WERI-Rb-1 (cell line): ENCODE results near the gene FBXO24.

ENCODE experiments used
- DNase-seq: peaks from one replicate; pipeline ENCODE4 v3.0.0-alpha.2; 2020
- H3K27ac ChIP-seq: fragments of 250-450 bp; sonication (Bioruptor Pico); 2 replicates; pipeline ENCODE4 v1.5.1; 2020; ENCODE audit warnings: mild to moderate bottlenecking, moderate library complexity
- H3K27me3 ChIP-seq: fragments of 250-450 bp; sonication (Bioruptor Pico); 2 replicates; pipeline ENCODE4 v1.5.1; 2021; ENCODE audit warnings: mild to moderate bottlenecking, low read depth, moderate library complexity; ENCODE audit not compliant: insufficient read depth, severe bottlenecking
- H3K36me3 ChIP-seq: fragments of 250-450 bp; sonication (Bioruptor Pico); 2 replicates; pipeline ENCODE4 v1.5.1; 2020; ENCODE audit warnings: mild to moderate bottlenecking, moderate library complexity
- H3K4me3 ChIP-seq: 2 replicates; pipeline ENCODE4 v1.5.1; 2011; ENCODE audit warnings: low read depth, mild to moderate bottlenecking, control low read depth, low read length
- H3K9me3 ChIP-seq: fragments of 250-450 bp; sonication (Bioruptor Pico); 2 replicates; pipeline ENCODE4 v1.5.1; 2021; ENCODE audit warnings: mild to moderate bottlenecking, moderate library complexity; ENCODE audit not compliant: severe bottlenecking
- CTCF ChIP-seq: IDR thresholded peaks from 2 replicates; pipeline ENCODE4 v1.5.1; 2011; ENCODE audit warnings: low read depth, mild to moderate bottlenecking, control low read depth, inconsistent platforms, low read length

Gene FBXO24

DNA sequence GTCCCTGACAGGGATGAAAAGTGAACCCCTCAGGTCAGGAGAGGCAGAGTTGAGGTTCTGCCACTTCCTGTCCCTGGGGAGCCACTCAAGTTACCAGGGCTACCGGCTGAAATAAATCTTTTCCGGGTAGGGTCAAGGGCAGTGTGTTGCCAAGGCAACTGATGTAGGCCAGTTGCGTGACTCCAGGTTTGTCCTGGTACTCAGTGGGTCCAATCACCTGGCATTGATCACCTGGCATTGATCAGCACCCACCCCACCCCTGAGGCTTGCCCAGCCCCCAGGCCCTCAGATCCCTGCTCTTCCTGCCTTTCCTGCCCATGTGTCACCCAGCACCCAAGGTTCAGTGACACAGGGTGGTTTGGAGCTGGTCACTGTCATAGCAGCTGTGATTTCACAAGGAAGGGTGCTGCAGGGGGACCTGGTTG is 18.4 kb upstream of the FBXO24 start:
- Histone ChIP-seq H3K36me3 (peaks cover 2% of the 10 kb centered on the region; the same call in 1 of the 2 replicates), H3K27ac (peak overlapping the region; percentile 58), H3K4me3 (no peak overlapping the region), H3K9me3 (no peaks in the 10 kb centered on the region), H3K27me3 (no peaks in the 10 kb centered on the region)
- no peak for TF ChIP-seq CTCF
- no peak for DNase-seq

DNA sequence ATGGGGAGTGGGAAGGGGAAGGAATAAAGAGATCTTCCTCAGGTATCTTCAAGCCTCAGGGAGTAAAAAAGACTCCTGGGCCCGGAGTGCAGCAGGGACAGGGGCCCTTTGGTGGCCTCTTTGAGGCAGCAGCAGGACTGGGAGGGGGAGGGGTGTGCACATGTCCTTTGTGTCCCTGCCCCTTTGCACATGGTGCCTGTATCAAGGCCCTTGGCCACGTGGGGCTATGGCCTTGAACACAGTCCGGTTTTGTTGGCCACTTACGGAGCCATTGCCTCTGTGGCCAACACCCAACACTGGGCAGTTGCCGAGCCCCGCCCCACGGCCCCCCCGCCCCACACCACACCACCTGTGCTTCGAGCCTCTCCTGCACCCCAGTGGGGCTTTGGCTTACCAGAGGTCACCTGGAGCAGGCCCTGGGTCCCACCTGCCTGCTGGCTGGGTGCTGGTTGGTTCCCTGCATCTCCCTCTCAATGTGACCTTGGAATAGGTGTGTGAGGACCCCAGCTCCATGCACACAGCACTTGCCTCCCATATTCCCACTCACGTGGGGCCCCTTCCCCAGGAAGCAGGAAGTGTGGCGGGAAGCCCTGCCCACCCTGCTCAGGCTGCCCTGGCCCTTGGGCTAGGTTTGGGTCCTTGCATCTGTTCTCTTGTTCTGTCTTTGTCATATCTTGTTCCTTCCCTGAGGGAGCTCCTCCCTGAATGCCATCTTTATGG is 17.8 kb upstream of the FBXO24 start:
- Histone ChIP-seq H3K27me3 (no peaks in the 10 kb centered on the region), H3K27ac (no peak overlapping the region; the same call in 1 of the 2 replicates), H3K36me3 (no peaks in the 10 kb centered on the region; the same call in 1 of the 2 replicates), H3K4me3 (no peak overlapping the region), H3K9me3 (no peaks in the 10 kb centered on the region)
- DNase-seq: peak; percentile 41
- no peak for TF ChIP-seq CTCF

GRCh38 chr7:100568896-100569844 is 17.0 kb upstream of the FBXO24 start:
- no peaks in the 10 kb centered on the region for H3K9me3 ChIP-seq
- no peaks in the 10 kb centered on the region for H3K27me3 ChIP-seq
- peak overlapping the region; percentile 63 for H3K27ac ChIP-seq
- peak; percentile 81 for TF ChIP-seq CTCF
- DNase-seq: peak; percentile 89
- no peaks in the 10 kb centered on the region; the same call in none of the 2 replicates for H3K36me3 ChIP-seq
- peak overlapping the region; percentile 46 for H3K4me3 ChIP-seq

GRCh38 chr7:100570954-100571828 is 14.9 kb upstream of the FBXO24 start:
- TF ChIP-seq CTCF: no peak
- Histone ChIP-seq H3K4me3 (no peak overlapping the region; the same call in 1 of the 2 replicates), H3K27ac (no peak overlapping the region), H3K27me3 (no peaks in the 10 kb centered on the region), H3K36me3 (peaks cover 13% of the 10 kb centered on the region), H3K9me3 (no peaks in the 10 kb centered on the region)
- DNase-seq: no peak

DNA sequence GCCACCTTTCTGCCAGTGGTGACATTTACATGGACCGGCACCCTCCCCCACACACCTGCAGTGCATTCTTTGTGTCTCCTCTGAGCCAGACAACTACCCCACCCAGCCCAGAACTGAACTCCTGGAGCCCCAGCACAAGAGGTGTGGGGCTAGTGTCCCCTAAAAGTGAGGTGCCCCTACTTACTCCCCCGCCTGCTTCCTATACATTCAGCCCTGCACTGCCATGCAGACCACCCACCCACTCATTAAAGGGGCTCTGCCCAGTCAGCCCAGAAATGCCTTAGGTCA is 14.4 kb upstream of the FBXO24 start:
- no peak for DNase-seq
- no peak for TF ChIP-seq CTCF
- Histone ChIP-seq H3K27me3 (no peaks in the 10 kb centered on the region), H3K27ac (no peak overlapping the region), H3K4me3 (no peak overlapping the region), H3K36me3 (peaks cover 19% of the 10 kb centered on the region), H3K9me3 (no peaks in the 10 kb centered on the region)
